Brain microvascular endothelial cell (primary cell): ENCODE measurements around the gene PCDH12.
A peak's percentile ranks its signal among the peaks of the same experiment; 100 is the strongest.

ENCODE experiments used
- DNase-seq: peaks from one replicate; pipeline ENCODE4 v3.0.0-alpha.2; 2020
- H3K27ac ChIP-seq: fragments of 250-450 bp; sonication (Bioruptor Pico); 2 replicates; pipeline ENCODE4 v1.5.1; 2020; ENCODE audit warnings: mild to moderate bottlenecking, moderate library complexity
- H3K27me3 ChIP-seq: fragments of 250-450 bp; sonication (Bioruptor Pico); replicated peaks from 2 replicates; pipeline ENCODE4 v1.5.1; 2020; ENCODE audit warnings: mild to moderate bottlenecking
- H3K36me3 ChIP-seq: fragments of 250-450 bp; sonication (Bioruptor Pico); replicated peaks from 2 replicates; pipeline ENCODE4 v1.5.1; 2020; ENCODE audit warnings: mild to moderate bottlenecking
- H3K4me3 ChIP-seq: 2 replicates; pipeline ENCODE4 v1.5.1; 2011; ENCODE audit warnings: low read depth, mild to moderate bottlenecking, control low read depth, low read length, moderate library complexity
- in situ Hi-C: cut with HindIII; loops from 2 replicates; pipeline ENCODE4 v1.10.0; 2017; ENCODE audit warnings: low sequenced_read_pairs, low pct_ligation_motif_present
- TF ChIP-seq, protein P1 (sequence below): IDR thresholded peaks from 2 replicates; pipeline ENCODE4 v1.5.1; 2011; ENCODE audit warnings: low read depth, mild to moderate bottlenecking, moderate library complexity, low read length, control low read depth, inconsistent platforms; ENCODE audit errors: missing control alignments

Gene PCDH12

DNA sequence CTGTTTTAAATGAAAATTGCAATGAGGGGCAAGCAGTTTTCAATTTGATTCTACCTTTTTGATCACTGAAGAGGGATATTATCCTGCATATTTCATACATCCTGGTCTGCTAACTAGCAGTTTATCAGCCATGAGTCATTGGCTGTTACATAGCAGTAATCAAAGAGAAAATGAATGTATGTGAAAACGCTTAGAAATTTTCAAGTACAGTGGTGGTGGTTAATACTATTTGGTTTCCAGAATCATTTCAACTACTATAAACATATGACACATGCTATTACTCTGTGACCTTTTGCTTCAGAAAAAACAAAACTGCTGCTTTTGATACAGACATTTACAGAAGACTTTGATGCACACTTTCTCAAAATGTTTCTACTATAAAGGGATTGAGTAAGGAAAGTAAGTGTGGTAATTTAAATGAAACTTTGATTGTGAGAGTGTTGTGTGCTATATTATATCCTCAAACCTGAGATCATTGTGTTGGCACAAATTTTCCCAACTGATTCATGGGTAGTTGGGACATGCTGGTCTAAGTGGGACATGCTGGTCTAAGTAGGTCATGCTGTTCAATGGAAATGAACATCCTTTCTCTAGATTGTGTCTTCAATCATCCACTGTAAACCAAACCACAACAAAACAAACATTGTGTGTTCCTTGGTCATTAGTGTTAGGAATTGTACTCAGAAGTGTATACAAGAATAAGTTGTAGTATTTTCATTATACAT is 16.0 kb upstream of the PCDH12 start:
- Histone ChIP-seq H3K27me3 (no peaks in the 10 kb centered on the region), H3K27ac (peak overlapping the region; percentile 27), H3K4me3 (no peak overlapping the region), H3K36me3 (peaks cover 35% of the 10 kb centered on the region)
- in situ Hi-C loops, result no loop called here
- TF ChIP-seq, protein P1, sequence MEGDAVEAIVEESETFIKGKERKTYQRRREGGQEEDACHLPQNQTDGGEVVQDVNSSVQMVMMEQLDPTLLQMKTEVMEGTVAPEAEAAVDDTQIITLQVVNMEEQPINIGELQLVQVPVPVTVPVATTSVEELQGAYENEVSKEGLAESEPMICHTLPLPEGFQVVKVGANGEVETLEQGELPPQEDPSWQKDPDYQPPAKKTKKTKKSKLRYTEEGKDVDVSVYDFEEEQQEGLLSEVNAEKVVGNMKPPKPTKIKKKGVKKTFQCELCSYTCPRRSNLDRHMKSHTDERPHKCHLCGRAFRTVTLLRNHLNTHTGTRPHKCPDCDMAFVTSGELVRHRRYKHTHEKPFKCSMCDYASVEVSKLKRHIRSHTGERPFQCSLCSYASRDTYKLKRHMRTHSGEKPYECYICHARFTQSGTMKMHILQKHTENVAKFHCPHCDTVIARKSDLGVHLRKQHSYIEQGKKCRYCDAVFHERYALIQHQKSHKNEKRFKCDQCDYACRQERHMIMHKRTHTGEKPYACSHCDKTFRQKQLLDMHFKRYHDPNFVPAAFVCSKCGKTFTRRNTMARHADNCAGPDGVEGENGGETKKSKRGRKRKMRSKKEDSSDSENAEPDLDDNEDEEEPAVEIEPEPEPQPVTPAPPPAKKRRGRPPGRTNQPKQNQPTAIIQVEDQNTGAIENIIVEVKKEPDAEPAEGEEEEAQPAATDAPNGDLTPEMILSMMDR, result no peak
- peak; percentile 38 for DNase-seq

DNA sequence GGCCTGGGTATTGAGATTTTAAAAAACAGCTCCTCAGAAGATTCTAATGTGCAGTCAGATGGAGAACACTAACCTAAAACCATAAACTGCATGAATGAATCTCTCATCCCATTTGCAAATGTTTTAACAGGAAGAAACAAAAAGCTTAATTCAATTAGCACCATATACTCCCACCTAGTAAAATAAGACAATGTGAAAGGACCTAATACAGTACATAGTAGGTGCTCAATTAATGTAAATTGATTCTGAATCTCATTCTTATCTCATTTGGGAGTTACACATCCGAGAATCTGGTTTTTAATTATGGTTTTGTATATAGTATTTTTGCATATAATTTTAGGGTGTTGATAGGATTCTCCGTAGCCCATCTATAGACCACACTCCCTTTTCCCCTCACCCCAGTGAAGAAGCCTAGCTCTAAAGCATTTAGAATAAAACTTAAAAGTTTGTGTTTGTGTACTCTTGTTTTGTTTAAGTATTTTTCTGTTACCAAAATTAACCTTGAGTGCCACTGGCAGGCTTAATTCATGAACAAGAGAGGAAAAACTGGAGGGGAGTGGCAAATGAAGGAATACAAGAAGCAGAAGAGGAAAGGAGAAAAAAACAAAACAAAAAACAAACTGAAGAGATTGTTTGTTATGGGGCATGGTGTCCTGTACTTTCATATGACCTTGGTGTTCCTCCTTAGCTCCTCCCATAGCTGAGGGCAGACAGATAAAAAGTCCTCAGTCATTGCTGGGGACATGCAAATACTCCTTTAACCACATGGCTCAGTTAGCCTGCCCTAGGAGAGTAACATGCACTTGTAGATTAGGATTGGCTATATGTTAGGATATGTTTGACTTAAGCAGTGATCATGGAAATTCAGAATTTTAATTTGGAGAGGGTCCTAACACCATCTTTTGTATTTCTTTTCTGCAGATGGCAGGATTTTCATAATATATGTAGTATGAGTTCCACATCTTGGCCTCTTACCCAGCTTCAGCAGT is 12.1 kb upstream of the PCDH12 start:
- Histone ChIP-seq H3K27ac (peak overlapping the region; percentile 82), H3K27me3 (no peaks in the 10 kb centered on the region), H3K4me3 (peak overlapping the region; percentile 93), H3K36me3 (peaks cover 11% of the 10 kb centered on the region)
- in situ Hi-C loops, result no loop called here
- DNase-seq, result peak; percentile 21
- TF ChIP-seq, protein P1, result no peak

DNA sequence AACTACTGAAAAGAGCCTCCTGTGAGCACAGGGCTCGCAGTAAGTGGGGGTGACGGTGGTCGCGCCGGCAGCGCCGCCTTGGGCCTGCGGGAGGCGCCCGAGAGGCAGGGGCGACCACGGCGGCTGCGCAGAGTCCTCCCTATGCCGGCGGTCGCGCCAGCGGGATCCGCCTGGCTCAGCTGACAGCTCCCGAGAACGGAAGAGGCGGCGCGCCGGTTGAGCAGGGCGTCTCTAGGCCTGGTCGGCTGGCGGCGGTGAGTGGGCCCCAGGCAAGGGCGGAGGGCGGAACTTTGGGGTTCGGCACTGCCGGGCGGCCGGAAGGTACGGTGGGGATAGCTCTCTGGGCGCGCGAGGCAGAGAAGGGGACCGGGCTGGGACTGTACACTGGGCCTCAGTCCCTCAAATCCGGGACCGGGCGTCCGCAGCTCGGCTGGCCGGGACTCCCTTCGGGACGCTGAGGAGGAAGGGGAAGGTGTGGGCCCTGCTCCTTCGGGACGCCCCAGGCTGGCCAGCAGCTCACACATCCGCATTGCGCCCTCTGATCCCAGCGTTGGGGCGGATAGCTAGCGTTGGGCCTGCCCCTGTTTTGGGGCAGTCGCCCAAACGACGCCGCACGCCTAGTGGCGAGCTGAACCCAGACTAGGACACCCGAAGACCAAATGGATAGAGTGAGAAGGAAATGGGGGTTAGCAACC is 11.1 kb upstream of the PCDH12 start, which contains the start of gene RNF14:
TSS of gene RNF14 (plus strand) at position 192 of the 695 bp plus-strand sequence. CDS start 4,484 bp downstream, outside the sequence.
- H3K4me3 ChIP-seq, result peak within 1 kb of the TSS; percentile 93
- peak; percentile 89 for DNase-seq
- in situ Hi-C loops, result no loop called here
- peak within 1 kb of the TSS; percentile 82 for H3K27ac ChIP-seq
- no peaks in the 10 kb centered on the region for H3K27me3 ChIP-seq
- TF ChIP-seq, protein P1, result peak; percentile 72
- H3K36me3 ChIP-seq, result peaks cover 2% of the 10 kb centered on the region

DNA sequence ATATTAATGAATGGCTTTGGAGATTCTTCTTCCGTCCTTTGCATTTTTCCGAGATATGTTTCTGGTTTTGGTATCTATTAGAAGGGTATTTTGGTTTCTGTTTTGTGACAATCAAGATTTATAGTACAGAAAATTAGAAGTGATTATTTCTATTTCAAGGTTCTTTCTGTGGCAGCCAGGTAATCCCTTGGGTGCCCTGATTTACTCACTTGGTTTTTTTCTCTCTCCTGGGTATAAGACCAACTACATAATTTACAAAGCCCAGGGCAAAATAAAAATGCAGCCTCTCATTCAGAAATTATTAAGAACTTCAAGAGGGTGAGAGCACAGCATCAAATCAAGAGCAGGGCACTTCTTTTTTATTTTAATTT is 8.9 kb upstream of the PCDH12 start:
- Histone ChIP-seq H3K36me3 (peaks cover 2% of the 10 kb centered on the region), H3K27ac (no peak overlapping the region), H3K27me3 (no peaks in the 10 kb centered on the region), H3K4me3 (no peak overlapping the region)
- in situ Hi-C loops, result no loop called here
- no peak for DNase-seq
- TF ChIP-seq, protein P1, result no peak

DNA sequence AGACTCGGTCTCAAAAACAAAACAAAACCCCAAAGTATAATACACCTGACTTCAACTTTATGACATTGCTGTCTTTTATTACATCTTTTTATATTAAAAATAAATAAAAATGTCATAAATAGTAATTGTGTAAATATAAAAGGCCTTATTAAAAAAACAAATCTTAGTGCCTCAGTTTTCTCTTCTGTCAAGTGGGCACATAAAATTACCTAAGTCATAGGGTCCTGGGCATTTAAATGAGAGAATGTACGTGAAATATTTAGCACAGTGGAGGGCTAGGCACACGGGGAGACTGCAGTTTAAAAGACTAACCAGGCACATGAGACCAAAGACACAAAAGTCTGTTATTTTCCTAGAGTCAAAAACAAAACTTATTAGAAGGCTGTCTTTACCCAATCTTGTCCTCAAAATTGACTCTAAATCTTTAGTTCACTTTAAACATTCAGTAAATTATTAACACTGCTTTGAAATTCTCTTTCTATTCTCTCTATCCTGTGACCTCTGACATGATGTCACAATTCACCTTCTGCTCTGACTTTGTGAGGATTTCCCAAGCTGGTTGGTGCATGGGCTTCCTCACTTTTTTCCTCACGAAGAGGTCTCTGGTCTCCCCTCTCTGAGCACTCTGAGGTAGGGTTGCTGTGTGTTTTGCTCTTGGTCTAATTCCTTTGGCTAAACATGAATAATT is 8.4 kb upstream of the PCDH12 start:
- H3K27me3 ChIP-seq, result no peaks in the 10 kb centered on the region
- no peak for DNase-seq
- H3K36me3 ChIP-seq, result peaks cover 2% of the 10 kb centered on the region
- TF ChIP-seq, protein P1, result no peak
- in situ Hi-C loops, result no loop called here
- H3K4me3 ChIP-seq, result no peak overlapping the region
- no peak overlapping the region for H3K27ac ChIP-seq
